Islet of Langerhans (tissue), 1 donor: ENCODE results near the gene PFN4.
"Not testable (repeated sequence)": the region's sequence is repeated elsewhere in the genome, so short reads cannot be mapped to it uniquely, and the experiment has no call there.

Source experiments
- FAIRE-seq: peaks from one replicate; lab custom pipeline; 2011; peaks lifted over from hg19 to GRCh38; lab: Jason Lieb, UNC

Gene PFN4, protein sequence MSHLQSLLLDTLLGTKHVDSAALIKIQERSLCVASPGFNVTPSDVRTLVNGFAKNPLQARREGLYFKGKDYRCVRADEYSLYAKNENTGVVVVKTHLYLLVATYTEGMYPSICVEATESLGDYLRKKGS

DNA sequence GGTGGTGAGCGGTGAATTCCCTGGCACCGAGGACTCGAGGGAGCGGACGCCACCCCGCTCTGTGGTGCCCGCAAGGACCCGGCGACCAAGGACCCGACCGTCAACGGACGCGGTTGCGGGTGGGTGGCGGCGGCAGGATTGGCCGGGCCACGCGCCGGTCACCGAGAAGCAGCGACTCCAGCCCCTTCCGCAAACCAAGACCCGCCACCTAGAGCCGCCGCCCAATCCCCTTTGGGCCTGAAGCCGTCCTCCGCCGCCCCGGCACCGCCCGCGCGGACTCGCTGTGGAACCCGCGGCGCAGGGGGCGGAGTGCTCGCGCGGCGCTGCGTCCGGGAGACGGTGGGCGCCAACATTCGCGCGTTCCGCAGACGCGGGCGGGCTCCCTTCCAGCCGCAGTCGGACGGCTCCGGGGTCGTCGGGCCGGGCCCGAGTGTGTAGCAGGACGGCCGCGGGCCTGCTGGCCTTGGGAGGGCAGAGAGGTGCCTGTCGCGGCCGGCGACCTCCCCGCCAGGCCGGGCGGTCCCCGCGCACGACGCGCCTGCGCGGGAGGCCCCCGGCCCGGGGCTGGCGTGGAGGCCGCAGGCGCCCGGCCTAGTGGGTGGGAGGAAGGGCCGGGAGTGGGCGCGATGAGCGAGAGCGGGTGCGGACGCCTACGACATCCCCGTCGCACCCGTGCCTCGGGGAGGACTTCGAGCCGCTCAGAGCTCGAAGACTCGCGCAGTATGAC is at the start of gene PFN4, which contains the start of gene FAM228B:
PFN4 (minus strand) TSS at position 140 of the 727 bp plus-strand sequence. CDS start 799 bp downstream, outside the sequence.
FAM228B (plus strand) TSS at position 275 of the 727 bp plus-strand sequence. CDS start 893 bp downstream, outside the sequence.
- FAIRE-seq: no peak

- FAIRE-seq: no peak
These were observed 45.9 kb upstream of the PFN4 start for GRCh38 chr2:24169023-24169422.

DNA sequence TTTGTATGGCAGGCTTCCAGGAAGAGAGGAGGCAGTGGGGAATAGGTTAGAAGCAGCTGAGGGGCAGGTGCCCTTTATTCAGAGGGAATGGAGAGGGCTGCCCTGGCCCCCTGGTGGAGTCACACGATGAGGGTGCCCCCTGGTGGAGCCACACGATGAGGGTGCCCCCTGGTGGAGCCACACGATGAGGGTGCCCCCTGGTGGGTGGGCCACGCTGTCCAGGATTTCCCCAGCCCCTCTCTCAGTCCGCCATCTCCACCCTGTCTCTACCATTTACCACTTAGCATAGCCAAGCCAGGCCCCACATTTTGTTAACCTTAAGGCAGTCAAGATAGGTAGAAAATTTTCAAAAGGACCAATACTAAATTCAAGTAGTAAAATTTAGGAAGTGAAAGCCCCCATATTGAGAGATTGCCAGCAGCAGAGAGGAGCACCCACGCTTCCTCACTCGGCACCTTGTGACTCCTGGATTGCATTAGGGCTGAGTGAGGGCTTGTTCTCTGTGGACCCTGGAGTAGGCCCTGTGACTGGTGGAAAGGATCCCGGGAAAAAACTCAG is 41.4 kb upstream of the PFN4 start:
- no peak for FAIRE-seq

DNA sequence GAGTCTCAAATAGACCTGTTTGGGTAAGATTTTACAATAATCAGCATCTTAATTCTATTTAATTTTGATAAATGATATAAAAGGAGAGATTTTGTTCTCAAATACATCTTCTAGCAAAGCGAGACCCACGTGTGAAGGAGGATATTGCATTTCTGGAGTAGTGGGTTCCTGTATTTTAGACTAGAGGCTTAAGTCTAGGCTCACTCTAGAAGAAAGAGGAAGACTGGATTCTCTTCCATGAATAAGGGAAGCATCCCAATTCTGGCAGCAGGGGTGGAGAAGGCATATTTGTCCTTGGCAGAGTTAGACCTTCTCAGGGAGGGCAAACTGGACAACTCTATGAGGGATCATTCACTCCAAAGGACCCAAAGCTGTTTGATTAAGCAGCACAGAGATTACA is 40.5 kb upstream of the PFN4 start:
- FAIRE-seq: no peak

DNA sequence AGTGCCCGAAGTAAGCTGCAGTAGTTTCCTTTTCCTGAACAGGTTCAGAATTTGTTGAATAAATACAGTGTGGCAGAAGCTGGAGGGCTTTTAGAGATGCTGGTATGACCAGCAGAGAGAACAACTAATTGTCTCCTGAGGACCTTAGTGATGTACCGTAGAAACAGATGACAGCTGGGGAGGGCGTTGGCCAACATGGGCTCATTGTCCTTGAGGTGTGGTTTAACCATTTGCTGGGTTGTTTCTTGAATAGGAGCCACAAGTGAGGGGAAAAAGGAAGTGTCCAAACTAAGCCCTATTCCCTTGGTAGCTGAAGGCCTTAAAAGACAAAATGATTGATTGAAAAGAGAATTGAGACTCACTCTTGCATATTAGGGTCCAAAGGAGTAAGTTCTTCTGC is 40.1 kb upstream of the PFN4 start:
- FAIRE-seq: no peak

DNA sequence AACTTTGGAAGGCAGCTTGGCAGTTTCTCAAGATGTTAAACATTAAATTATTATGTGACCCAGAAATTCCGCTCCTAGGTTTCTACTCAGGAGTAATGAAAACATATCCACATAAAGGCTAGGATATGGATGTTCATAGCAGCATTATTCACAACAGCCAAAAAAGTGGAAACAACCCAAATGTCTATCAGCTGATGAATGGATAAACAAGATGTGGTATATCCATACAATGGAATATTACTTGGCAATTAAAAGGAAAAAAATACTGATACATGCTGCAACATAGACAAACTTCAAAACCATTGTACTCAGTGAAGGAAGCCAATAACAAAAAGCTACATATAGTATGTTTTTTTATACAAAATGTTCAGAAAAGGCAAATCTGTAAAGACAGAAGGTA is 39.4 kb upstream of the PFN4 start:
- FAIRE-seq: no peak

DNA sequence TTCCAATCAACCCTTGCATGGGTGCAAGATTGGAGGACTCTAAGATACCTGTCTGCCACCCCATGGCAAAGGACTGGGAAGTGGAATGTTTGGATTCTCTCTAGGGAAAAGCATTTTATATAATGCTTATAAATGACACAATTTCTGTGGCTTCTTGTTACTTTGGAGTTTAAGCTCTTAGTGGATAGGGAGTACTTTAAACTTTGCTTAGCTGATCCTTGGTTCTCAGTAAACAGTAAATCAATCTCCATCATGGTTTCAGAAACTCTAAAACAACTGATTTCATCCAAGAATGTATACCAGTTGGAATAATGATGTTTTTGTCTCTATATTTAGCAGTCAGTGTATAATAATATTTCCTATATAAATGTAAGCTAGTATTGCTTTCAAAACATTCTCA is 37.6 kb upstream of the PFN4 start:
- FAIRE-seq: no peak

DNA sequence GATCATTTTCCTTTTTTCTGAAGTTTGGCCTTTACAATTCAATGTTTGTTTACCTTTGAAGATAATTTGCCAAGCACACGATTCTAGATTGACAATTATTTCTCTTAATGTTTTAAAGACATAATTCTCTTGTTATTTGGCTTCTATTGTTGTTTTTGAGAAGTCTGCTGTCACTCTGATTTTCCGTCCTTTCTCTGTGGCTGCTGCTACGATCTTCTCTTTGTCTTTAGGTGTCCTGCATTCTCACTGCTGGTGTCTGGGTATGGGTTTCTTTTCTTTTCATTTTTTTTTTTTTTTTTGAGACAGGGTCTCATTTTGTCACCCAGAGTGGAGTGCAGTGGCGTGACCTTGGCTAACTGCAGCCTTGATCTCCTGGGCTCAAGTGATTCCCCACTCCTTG is 36.6 kb upstream of the PFN4 start:
- FAIRE-seq: no peak

DNA sequence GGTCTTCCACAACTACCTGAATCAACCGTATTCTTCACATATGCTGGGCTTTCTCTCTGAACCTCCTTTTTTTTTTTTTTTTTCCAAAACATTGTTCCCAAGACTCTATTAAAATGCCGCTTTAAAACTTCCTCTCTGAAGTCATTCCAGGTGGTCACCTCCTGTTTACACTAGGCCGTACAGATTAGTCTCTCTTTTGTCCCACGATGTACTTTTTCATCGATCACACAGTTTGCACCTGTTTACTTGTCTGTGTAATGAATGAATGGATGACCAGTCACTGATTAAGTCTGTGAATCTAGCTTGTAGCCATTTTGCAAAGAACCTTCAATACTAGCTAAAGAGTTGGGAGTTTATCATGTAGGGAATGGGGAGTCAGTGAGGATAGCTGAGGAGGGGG is 35.0 kb upstream of the PFN4 start:
- no peak for FAIRE-seq

DNA sequence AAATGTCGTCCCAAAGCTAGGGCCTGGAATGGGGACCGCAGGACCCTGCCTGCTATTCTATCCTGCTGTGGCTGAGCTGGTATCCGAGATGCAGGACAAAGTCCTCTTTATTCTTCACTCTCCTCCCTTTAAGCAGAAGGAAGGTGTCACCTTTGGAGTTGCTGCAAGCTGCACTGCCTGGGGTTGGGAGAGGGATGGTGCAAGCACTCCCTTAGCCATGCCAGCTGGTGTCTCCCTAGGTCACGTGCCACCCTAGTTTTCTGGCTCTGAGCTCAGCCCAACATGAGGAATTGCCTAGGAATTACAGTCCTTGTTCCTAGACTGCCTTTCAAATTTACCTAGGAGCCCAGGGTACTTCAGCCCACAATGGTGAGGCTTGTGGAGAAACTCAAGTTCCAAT is 30.3 kb upstream of the PFN4 start:
- no peak for FAIRE-seq

- FAIRE-seq: no peak
These were observed 29.5 kb upstream of the PFN4 start for GRCh38 chr2:24152413-24153197.

DNA sequence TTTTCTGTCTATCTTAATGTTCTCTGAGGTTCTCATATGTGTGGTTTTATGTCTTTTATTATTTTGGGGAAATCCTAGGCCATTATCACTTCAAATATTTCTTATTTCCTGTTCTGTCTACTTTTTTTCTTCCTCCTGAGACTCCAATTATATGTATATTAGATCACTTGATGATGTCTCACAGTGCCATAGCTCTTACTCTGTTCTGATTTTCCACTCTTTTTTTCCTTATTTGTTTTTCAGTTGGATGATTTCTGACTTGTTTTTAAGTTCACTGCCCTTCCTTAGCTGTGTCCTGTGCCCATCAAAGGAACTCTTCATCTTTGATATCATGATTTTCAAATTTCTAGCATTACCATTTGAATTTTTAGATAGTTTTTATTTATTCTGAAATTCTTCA is 24.2 kb upstream of the PFN4 start:
- no peak for FAIRE-seq

- FAIRE-seq: not testable (repeated sequence)
These were observed 17.2 kb upstream of the PFN4 start for GRCh38 chr2:24140305-24140704.

DNA sequence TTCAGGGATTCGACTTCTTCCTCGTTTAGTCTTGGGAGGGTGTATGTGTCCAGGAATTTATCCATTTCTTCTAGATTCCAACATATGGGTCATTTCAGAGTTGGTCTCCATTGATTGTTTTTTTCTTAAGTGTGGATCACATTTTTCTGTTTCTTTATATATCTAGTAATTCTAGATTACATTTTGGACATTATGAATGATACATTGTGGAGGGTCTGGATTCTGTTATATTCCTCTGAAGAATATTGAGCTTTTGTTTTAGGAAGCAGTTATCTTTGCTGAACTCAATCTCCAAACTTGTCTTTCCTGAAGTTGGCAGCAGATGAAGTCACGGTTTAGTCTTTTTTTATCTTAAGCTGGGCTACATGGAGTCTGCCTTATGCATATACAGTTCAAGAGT is 9.4 kb upstream of the PFN4 start:
- no peak for FAIRE-seq

DNA sequence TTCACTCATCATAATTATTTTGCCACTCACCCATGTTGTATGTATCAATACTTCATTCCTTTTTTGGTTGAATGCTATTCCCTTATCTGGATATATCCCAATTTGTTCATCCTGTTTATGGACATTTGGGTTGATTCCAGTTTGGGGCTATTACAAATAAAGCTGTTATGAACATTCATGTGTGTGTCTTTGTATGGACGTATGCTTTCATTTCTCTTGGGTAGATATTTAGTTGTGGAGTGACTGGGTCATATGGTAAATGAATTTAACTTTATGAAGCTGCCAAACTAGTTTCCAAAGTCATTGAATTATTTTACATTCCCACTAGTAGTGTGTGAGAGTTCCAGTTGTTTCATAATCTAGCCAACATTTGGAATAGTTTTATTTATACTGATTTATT is 2.8 kb upstream of the PFN4 start:
- FAIRE-seq: no peak

DNA sequence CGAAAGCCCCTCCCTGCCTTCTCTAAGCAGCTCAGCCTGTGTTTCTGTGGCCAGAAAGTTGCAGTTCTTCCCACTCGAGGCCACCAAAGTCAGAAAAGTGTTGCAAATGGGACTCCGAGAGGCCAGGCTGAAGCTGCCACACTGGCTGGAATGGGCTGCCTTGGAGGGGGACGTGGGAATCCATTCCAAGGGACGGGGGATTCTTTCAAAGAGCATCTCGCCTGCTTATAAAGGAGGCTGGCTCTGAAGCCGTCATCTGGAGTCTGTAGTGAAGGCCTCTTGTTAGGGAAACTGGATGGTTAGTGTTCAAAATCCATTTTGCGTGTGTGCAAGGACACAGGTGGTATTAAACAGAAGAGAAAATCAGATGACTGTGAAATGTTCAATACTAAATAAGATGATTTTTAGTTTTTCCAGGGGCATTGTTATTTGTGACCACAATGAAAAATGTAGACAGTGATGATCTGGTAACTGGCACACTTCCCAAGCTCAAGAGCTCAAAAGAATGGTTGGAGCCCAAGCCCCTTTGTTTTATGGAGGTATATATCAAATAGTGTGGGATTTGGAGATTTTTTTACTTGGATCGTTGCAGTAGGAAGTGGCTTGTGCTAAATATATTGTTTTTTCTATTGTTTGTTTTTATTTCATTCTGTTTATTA is 917 bp upstream of the PFN4 start:
- no peak for FAIRE-seq

DNA sequence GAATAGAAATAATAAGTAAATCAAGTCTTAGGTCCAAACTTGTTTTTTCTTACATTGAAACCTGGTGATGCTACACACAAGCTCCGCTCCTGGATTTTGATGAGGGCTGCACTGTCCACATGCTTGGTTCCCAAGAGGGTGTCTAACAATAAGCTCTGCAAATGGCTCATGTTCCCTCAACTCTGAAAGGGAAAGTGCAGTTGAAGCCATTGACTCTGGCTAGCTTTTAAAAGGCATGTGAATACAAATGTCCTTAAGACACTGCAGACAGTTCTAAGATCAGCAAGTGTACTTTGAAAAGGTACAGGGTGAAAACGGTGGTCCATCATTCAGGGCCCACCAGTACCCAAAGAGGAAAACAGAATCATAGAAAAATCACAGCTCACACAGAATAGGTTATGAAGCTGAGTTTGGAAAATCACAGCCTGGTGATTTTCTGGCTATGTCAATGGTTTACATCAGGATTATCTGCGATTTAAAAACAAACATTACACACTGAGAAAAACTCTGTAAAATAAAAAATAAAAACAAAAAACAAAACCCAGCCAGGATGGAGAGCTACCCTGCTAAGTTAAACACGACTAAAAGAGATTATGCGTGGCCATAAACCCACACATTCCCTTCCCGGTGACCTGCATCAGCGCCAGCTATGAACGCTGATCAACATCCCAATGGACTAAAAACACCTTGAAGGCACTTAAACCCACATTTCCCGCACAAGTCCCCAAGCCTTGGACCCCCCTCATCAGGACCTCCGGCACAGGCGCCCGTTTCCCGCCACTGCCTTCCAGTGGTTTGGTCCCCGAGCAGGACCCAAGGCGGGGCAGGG is 554 bp downstream of the PFN4 start:
- FAIRE-seq: no peak

GRCh38 chr2:24121469-24121868 is 1.7 kb downstream of the PFN4 start:
- FAIRE-seq: no peak

GRCh38 chr2:24121066-24121465 is 2.1 kb downstream of the PFN4 start:
- no peak for FAIRE-seq

DNA sequence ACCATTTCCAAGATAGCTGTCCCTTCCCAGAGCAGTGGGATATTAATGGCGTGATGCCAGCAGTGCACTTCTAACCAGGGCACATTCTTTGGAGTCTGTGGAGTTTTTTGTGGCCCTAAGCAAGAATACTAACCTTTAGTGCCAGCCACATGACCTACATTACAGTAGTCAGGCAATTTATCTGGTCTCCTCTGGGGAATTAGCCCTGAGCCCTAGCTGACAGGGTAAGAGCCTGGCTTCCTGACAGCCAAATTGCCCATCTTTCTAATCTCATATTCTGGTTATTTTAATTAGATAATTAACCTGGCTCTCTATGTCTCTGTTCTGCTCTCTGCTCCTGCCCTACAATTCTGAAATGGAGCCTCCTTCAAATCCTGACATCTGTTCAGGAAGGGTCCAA is 5.2 kb downstream of the PFN4 start:
- no peak for FAIRE-seq

- FAIRE-seq: no peak
These were observed 8.1 kb downstream of the PFN4 start for GRCh38 chr2:24115057-24115456.
